Aorta (tissue), 5 donors: ENCODE measurements around the gene CHD6. TPM values are rescaled to one million over a fixed set of nuclear protein-coding genes. Genes with fewer than 3 reads are reported as not detected.

ENCODE experiments used
- ATAC-seq: fragments of 200-7000 bp; cut with Tn5 transposase; one replicate; pipeline ENCODE4 v1.9.1; 2022; ENCODE audit warnings: moderate library complexity; ENCODE audit not compliant: low FRiP score
- DNase-seq, 2 donors: peaks; one replicate each; pipeline ENCODE4 v3.0.0-alpha.2; 2020
- H3K27ac ChIP-seq, 2 donors: one replicate each; pipeline ENCODE4 v1.5.1; 2013; ENCODE audit warnings: low read length in 2 of 2, mild to moderate bottlenecking in 2 of 2, moderate library complexity in 2 of 2, control low read depth in 1 of 2, inconsistent platforms in 1 of 2, low read depth in 1 of 2
- H3K27me3 ChIP-seq, 2 donors: one replicate each; pipeline ENCODE4 v1.6.1; 2013; ENCODE audit warnings: control low read depth in 1 of 2, low read length in 1 of 2, mild to moderate bottlenecking in 1 of 2, moderate library complexity in 1 of 2; ENCODE audit not compliant: insufficient read depth in 2 of 2, control insufficient read depth in 1 of 2
- H3K36me3 ChIP-seq, 2 donors: one replicate each; pipeline ENCODE4 v1.6.1; 2013; ENCODE audit warnings: control low read depth in 1 of 2, low read length in 1 of 2, mild to moderate bottlenecking in 1 of 2; ENCODE audit not compliant: insufficient read depth in 2 of 2, control insufficient read depth in 1 of 2
- H3K4me1 ChIP-seq, 2 donors: one replicate each; pipeline ENCODE4 v1.6.1; 2013; ENCODE audit warnings: low read length in 2 of 2, control low read depth in 1 of 2, mild to moderate bottlenecking in 1 of 2, moderate library complexity in 1 of 2; ENCODE audit not compliant: insufficient read depth in 2 of 2, control insufficient read depth in 1 of 2
- H3K4me3 ChIP-seq, 2 donors: one replicate each; pipeline ENCODE4 v1.5.1; 2013; ENCODE audit warnings: low read length in 2 of 2, control low read depth in 1 of 2, mild to moderate bottlenecking in 1 of 2
- H3K9me3 ChIP-seq: one replicate; pipeline ENCODE4 v1.6.1; 2013; ENCODE audit warnings: mild to moderate bottlenecking, low read length; ENCODE audit not compliant: control insufficient read depth
- WGBS, 2 donors: extraction: QIAGEN DNeasy Blood & Tissue Kit; methylation state at CpG; one replicate each; pipeline ENCODE4 v1.1.7; 2013; 5-methylcytosine and 5-hydroxymethylcytosine counted together
- intact Hi-C, 2 donors: fragments of 100-400 bp; cut with DNase I; formaldehyde crosslinking; loops; one replicate each; pipeline versions ENCODE4 v1.14.2 to v1.15.0; 2022
- polyA plus RNA-seq, 2 donors: library from polyadenylated mRNA; stranded (reverse); fragments of 200-250 nt; gene quantifications; one replicate each; pipeline ENCODE4 v1.2.3, GENCODE V29; 2013
- total RNA-seq, 2 donors: library from RNA; stranded (reverse); fragmentation: NEBNext Ultra II Directional; extraction: Animal tissue kit (Norgen Biotek cat#: 25700); gene quantifications; one replicate each; pipeline ENCODE4 v1.2.1, GENCODE V29; 2021
- donor health status: healthy with polysubstance abuse.
- donor health status: Bipolar disorder and iron deficiency.
- donor health status: DM: no; HTN: no; CAD: no.
- donor health status: DM: no; HTN: no; CAD: no.
- donor health status: DM: yes; HTN: yes; CAD: no.

CHD6 gene
- total and polyA plus RNA-seq, 4 donors, result 3.3 to 126 (median 69.1) TPM

DNA sequence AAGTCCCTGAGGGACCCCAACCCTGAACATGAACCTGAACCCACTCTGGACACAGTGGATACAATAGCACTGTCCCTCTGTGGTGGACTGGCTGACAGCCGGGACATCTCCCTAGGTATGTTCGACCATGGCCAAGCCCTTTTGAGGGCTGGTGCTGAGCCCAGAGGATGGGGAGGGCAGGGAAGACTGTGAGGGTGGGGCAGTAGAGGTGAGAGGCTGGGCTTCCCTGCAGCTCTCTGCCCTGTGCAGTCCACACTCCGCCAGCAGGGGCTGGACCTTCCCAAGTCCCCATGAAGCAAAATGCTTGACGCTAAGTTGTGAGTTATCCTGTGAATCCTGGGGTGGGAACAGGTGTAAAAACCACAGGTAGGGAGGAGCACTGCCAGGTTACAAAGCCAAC lies 266.1 kb downstream of the CHD6 start:
- intact Hi-C loops, result no loop called here
- no peak for ATAC-seq

More for the DNA sequence above, 266.1 kb downstream of the CHD6 start:
- no peak overlapping the region for H3K4me3 ChIP-seq
- no peaks in the 10 kb centered on the region for H3K4me1 ChIP-seq
- H3K27me3 ChIP-seq, result no peaks in the 10 kb centered on the region
- 78 to 92% methylated on average over 4 of the region's 4 CpGs for WGBS, 2 donors
- DNase-seq, result no peak
- H3K9me3 ChIP-seq, result no peaks in the 10 kb centered on the region
- H3K27ac ChIP-seq, result no peak overlapping the region
- peaks cover 0 to 2% of the 10 kb centered on the region in 2 donors for H3K36me3 ChIP-seq
